GM12801 (cell line): ENCODE data around the gene SMG9.

ENCODE experiments used
- TF ChIP-seq, protein P1 (sequence below): IDR thresholded peaks from one replicate; pipeline ENCODE4 v1.5.1; 2011; ENCODE audit warnings: control low read depth; ENCODE audit not compliant: insufficient read length; ENCODE audit errors: extremely low read depth

The SMG9 gene

DNA sequence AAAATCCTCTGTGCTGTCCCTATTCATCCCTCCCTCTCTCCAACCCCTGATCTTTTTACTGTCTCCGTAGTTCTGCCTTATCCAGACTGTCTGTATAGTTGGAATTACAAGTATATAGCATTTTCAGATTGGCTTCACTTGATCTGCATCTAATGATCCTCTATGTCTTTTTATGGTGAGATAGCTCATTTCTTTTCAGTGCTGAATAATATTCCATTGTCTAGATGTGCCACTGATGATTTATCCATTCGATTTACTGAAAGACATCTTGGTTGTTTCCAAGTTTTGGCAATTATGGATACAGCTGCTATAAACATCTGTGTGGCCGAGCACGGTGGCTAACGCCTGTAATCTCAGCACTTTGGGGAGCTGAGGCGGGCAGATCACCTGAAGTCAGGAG lies 19.7 kb downstream of the SMG9 start:
- TF ChIP-seq, protein P1, sequence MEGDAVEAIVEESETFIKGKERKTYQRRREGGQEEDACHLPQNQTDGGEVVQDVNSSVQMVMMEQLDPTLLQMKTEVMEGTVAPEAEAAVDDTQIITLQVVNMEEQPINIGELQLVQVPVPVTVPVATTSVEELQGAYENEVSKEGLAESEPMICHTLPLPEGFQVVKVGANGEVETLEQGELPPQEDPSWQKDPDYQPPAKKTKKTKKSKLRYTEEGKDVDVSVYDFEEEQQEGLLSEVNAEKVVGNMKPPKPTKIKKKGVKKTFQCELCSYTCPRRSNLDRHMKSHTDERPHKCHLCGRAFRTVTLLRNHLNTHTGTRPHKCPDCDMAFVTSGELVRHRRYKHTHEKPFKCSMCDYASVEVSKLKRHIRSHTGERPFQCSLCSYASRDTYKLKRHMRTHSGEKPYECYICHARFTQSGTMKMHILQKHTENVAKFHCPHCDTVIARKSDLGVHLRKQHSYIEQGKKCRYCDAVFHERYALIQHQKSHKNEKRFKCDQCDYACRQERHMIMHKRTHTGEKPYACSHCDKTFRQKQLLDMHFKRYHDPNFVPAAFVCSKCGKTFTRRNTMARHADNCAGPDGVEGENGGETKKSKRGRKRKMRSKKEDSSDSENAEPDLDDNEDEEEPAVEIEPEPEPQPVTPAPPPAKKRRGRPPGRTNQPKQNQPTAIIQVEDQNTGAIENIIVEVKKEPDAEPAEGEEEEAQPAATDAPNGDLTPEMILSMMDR = no peak

DNA sequence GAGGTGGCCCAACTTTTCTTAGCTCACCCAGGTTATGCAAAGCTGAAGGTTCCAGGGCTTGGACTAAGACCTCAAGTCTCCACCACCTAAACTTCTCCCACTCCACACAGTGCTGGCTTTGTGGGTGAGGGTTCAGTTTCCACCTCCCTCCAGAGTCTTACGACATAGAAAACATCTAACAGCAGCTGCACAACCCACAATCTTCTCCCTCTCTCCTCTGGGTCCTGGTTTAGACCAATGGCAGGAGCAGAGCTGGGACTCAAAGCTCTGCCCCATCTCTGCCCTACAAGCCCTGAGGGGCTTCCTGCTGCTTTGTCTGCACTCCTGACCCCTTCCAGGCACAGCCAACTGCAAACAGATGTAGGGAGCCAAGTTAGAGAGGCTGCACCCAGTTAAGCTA lies 22.9 kb downstream of the SMG9 start:
- TF ChIP-seq, protein P1 = no peak

DNA sequence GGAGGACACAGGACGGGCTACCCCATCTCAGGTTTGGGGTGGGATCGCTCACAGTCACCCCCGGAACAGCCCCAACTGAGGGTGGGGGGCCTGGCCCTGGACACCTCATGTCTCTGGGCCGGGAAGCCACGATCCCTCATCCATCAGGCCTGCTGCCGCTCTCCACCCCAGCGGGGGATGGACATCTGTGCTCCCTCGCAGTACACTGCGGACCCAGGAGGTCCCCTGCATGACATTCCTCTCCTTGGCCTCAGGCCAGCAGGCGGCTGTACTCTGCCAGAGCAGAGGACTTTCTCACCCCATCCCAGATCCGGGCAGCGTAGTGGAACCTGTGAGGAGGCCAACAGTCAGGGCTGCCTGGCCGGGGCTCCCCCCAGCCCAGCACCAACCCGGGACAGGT lies 23.4 kb downstream of the SMG9 start:
- TF ChIP-seq, protein P1 = no peak

DNA sequence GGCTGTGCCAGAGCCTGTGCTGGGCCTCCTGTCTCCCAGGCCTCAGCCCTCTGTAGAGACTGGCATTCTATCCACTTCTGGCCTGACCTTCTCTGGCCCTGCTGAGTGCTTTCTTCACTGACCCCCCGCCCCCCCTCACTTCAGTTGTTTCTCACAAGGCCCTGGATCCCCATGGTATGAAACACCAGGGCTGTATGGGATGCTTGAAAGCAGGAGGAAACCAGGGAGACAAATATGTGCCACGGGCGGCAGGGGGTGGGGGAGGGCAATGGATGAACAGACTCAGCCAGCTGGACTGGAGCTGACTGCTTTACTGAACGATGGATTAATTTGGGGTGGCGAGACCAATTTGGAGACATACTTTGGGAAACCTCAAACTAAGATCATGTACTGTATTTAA lies 24.8 kb downstream of the SMG9 start:
- TF ChIP-seq, protein P1 = no peak

DNA sequence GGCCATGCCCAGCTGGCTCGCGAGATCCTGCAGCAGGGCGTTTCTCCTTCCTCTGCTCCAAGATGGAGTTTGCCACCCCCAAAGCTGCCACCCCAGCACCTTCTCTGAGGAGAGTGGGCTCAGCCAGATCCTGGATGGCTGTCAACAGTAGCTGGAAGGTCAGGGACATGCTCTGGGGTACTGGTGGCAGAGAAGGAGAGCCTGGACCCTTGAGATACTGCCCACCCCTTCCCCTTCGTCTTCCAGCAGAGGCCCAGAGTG lies 27.2 kb downstream of the SMG9 start:
- TF ChIP-seq, protein P1 = no peak

DNA sequence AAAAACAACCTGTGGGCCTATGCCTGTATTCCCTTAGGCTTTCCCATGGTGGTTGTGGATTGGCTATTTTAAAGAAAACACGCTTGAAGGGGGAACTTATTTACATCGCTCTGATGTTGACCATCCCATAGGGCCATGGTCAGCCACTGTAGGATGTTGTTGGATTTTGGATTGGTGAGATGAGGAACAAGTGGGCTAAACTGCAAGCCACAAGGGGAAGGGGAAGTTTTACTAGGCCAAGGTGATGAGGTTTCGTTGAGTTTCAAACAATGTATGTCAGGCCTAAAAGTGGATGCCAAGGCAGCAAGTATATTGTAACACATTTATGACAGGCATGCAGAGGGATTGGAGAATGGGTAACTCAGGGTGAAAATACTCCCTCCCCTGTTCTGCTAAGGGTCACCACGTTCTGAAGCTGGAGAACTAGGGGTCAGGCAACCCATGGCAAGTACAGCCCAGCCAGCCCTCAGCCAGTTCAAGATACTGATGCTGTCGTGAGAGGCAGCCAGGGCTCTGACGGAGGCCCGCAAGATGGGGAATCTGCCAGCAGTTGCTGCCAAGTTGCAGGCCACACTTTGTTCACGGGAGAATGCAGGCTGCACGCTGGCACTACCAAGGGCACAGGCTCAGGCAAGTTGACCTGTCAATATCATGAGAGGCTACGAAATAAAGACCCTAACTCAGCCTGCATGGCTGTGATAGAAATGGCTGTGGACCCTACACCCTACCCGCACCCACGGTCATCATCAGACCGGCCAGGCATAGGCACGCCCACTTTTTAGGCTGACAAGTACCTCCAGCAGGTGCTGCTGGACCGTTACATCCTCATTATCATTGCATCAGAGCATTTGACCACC lies 27.8 kb downstream of the SMG9 start:
- TF ChIP-seq, protein P1 = no peak

DNA sequence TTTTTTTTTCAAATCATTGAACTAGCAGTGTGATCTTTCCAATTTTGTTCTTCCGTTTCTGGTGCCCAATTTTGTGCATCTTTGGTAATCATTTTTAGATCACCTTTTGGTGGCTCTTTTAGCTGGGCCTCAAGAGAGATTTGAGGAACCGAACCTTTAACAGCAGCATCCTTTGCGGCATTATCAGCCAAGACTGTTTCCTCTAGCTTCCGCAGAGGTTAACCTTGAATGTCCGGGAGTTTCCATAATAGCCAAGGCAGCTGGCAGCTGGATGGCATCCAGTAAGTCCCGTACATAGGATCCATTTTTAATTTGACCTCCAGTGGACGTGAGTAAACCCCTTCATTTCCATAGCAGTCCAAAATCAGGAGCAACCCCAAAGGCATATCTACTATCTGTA lies 29.3 kb downstream of the SMG9 start:
- TF ChIP-seq, protein P1 = no peak
